Ishikawa (cell line): ENCODE data around the gene PLAGL2.

ENCODE experiments used
- CEBPB ChIP-seq: IDR thresholded peaks from 2 replicates; pipeline ENCODE4 v1.6.1; 2012
- CREB1 ChIP-seq: IDR thresholded peaks from 2 replicates; pipeline ENCODE4 v1.6.1; 2012; ENCODE audit warnings: low read depth
- EGR1 ChIP-seq: IDR thresholded peaks from 2 replicates; pipeline ENCODE4 v1.6.1; 2012
- EP300 ChIP-seq: IDR thresholded peaks from 2 replicates; pipeline ENCODE4 v1.6.1; 2012; ENCODE audit warnings: borderline replicate concordance
- FOXM1 ChIP-seq: IDR thresholded peaks from 2 replicates; pipeline ENCODE4 v1.6.1; 2012; ENCODE audit warnings: low read depth, borderline replicate concordance
- NFIC ChIP-seq: IDR thresholded peaks from 2 replicates; pipeline ENCODE4 v1.6.1; 2012
- RAD21 ChIP-seq: IDR thresholded peaks from 2 replicates; pipeline ENCODE4 v1.6.1; 2012; ENCODE audit warnings: low read depth
- TAF1 ChIP-seq: IDR thresholded peaks from 2 replicates; pipeline ENCODE4 v1.6.1; 2012; ENCODE audit warnings: low read depth, mild to moderate bottlenecking
- TCF12 ChIP-seq: IDR thresholded peaks from 2 replicates; pipeline ENCODE4 v1.6.1; 2012; ENCODE audit warnings: low read depth
- TEAD4 ChIP-seq: IDR thresholded peaks from 2 replicates; pipeline ENCODE4 v1.6.1; 2012
- YY1 ChIP-seq: IDR thresholded peaks from 2 replicates; pipeline ENCODE4 v1.6.1; 2012; ENCODE audit warnings: low read depth
- ZBTB7A ChIP-seq: IDR thresholded peaks from 2 replicates; pipeline ENCODE4 v1.6.1; 2012; ENCODE audit warnings: low read depth
- TF ChIP-seq, protein P1 (sequence below): IDR thresholded peaks from 2 replicates; pipeline ENCODE4 v1.6.1; 2012; ENCODE audit warnings: low read depth, mild to moderate bottlenecking
- TF ChIP-seq, protein P2 (sequence below): IDR thresholded peaks from 2 replicates; pipeline ENCODE4 v1.6.1; 2012
- TF ChIP-seq, protein P3 (sequence below): IDR thresholded peaks from 2 replicates; pipeline ENCODE4 v1.6.1; 2012

The PLAGL2 gene

DNA sequence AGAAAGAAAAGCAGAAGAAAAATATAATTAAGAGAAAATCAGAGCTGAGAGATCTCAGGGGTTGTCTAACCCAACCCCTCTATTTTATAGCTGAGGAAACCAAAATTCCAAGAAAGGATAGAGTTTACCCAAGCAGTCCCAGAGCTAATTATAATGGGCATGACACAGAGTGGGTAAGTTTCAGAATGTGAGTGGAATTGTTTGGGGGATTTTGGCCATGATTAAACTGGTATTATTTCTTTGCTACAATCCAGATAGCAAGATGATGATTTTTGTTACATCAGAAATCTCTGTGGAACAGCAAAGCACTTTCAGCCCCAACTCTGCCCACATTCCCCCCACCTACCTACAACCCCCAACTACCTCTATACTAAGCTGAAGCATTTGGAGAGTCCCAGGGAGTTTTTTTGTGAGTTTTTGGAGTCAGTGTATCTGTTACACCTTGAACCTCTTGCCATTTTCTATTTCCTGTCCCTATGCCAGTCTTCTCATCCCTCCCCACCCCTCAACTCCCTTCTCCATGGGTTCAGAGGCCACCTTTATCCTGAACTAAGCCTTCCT lies 24.9 kb upstream of the PLAGL2 start:
- TF ChIP-seq EGR1, result no peak

DNA sequence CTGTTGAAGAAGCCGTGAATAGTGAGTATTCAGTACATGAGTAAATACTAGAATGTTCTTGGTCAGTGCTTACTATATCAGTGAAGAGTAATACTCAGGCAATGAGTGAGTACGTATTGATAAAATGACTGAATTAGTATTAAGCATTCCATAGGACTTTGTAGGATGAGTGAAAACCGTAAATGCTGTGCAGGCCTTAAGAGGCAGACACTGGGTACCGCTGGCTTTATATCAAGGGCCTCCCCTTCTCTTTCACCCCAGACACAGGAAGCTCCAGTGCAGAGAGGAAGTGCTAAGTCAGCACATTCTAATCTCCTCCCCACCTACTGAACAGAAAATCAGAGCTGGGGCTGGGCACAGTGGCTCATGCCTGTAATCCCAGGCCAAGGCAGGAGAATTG lies 24.3 kb upstream of the PLAGL2 start:
- TF ChIP-seq, protein P1, sequence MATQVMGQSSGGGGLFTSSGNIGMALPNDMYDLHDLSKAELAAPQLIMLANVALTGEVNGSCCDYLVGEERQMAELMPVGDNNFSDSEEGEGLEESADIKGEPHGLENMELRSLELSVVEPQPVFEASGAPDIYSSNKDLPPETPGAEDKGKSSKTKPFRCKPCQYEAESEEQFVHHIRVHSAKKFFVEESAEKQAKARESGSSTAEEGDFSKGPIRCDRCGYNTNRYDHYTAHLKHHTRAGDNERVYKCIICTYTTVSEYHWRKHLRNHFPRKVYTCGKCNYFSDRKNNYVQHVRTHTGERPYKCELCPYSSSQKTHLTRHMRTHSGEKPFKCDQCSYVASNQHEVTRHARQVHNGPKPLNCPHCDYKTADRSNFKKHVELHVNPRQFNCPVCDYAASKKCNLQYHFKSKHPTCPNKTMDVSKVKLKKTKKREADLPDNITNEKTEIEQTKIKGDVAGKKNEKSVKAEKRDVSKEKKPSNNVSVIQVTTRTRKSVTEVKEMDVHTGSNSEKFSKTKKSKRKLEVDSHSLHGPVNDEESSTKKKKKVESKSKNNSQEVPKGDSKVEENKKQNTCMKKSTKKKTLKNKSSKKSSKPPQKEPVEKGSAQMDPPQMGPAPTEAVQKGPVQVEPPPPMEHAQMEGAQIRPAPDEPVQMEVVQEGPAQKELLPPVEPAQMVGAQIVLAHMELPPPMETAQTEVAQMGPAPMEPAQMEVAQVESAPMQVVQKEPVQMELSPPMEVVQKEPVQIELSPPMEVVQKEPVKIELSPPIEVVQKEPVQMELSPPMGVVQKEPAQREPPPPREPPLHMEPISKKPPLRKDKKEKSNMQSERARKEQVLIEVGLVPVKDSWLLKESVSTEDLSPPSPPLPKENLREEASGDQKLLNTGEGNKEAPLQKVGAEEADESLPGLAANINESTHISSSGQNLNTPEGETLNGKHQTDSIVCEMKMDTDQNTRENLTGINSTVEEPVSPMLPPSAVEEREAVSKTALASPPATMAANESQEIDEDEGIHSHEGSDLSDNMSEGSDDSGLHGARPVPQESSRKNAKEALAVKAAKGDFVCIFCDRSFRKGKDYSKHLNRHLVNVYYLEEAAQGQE, result no peak
- TF ChIP-seq RAD21 (no peak), YY1 (no peak), TAF1 (no peak), TCF12 (no peak), CREB1 (no peak)
- TF ChIP-seq, protein P2, sequence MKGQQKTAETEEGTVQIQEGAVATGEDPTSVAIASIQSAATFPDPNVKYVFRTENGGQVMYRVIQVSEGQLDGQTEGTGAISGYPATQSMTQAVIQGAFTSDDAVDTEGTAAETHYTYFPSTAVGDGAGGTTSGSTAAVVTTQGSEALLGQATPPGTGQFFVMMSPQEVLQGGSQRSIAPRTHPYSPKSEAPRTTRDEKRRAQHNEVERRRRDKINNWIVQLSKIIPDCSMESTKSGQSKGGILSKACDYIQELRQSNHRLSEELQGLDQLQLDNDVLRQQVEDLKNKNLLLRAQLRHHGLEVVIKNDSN, result no peak
- TF ChIP-seq, protein P3, sequence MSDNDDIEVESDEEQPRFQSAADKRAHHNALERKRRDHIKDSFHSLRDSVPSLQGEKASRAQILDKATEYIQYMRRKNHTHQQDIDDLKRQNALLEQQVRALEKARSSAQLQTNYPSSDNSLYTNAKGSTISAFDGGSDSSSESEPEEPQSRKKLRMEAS, result no peak

DNA sequence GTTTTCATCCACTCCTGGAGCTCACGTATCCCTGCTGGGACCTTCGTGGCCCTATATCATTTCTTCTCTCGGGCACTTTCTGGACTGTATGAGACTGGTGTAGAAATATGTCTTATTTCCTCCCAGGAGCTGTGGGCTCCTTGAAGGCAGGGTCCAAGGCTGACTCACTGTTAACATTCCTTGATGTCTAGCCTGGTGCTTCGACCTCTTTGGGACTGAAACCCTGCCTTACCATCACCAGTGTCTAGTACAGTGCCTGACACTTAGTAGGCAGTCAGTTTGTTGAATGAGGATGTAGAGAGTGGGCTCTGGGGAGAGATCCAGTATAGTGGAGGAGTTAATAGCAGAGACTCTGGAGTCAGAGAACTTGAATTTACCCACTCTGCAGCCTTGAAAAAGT lies 23.7 kb upstream of the PLAGL2 start:
- TF ChIP-seq, protein P2, result no peak
- TF ChIP-seq RAD21 (no peak), TEAD4 (no peak), CEBPB (no peak), TAF1 (no peak), TCF12 (no peak), CREB1 (no peak), YY1 (no peak), EGR1 (no peak), EP300 (no peak), NFIC (no peak), ZBTB7A (no peak), FOXM1 (no peak)
- TF ChIP-seq, protein P3, result no peak
- TF ChIP-seq, protein P1, result no peak

DNA sequence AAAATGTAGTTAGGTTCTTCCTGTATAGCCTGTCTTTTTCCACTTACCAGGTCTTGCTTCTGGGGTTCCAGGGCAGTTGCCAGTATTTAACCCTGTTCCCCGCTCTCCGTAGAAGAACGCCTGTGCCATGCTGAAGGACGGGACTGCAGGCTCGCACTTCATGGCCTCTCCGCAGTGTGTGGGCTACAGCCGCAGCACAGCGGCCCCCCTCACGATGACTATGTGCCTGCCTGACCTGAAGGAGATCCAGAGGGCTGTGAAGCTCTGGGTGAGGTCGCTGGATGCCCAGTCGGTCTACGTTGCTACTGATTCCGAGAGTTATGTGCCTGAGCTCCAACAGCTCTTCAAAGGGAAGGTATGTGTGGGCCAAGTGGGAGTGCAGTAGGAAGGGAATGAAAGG lies 23.2 kb upstream of the PLAGL2 start:
- no peak for TF ChIP-seq EP300
- TF ChIP-seq, protein P3, result no peak
- TF ChIP-seq FOXM1, result no peak
- TF ChIP-seq, protein P2, result no peak
- TF ChIP-seq, protein P1, result no peak
- no peak for TF ChIP-seq RAD21
- no peak for TF ChIP-seq NFIC
- TF ChIP-seq ZBTB7A, result no peak
- TF ChIP-seq YY1, result no peak
- no peak for TF ChIP-seq CREB1
- TF ChIP-seq CEBPB, result no peak
- no peak for TF ChIP-seq EGR1
- TF ChIP-seq TCF12, result no peak
- no peak for TF ChIP-seq TEAD4
- TF ChIP-seq TAF1, result no peak
